Esophagus squamous epithelium (tissue), 4 donors: Measurements from ENCODE around the gene PCSK4.

ENCODE experiments used
- POLR2A ChIP-seq, 4 donors: fragments of 450-650 bp; IDR thresholded peaks; one replicate each; pipeline ENCODE4 v1.6.1; 2017; ENCODE audit warnings: antibody characterized with exemption in 4 of 4, mild to moderate bottlenecking in 4 of 4, moderate library complexity in 3 of 4
- TF ChIP-seq, protein P1 (sequence below), 6 experiments: fragments of 450-650 bp in 4 of 6; fragments of 200-600 bp in 2 of 6; sonication (generic) in 2 of 6; IDR thresholded peaks; one replicate each; pipeline ENCODE4 v1.5.1; 2016 to 2019; ENCODE audit warnings: antibody characterized with exemption in 6 of 6, mild to moderate bottlenecking in 4 of 6, moderate library complexity in 4 of 6

DNA sequence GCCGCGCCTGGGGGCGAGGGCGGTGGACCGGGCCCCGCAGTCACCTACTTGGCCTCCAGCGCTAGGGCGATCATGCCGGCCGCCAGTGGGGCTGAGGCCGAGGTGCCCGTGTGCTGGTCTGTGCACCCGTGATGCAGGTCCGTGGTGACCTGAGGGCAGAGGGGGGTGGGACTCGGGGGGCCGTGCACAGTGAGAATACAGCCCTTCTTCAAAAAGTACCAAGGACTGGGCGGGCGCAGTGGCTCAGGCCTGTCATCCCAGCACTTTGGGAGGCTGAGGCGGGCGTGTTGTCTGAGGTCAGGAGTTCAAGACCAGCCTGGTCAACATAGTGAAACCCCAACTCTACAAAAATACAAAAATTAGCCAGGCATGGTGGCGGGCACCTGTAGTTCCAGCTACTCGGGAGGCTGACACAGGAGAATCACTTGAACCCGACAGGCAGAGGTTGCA, 6.1 kb downstream of the PCSK4 start:
- TF ChIP-seq, protein P1, sequence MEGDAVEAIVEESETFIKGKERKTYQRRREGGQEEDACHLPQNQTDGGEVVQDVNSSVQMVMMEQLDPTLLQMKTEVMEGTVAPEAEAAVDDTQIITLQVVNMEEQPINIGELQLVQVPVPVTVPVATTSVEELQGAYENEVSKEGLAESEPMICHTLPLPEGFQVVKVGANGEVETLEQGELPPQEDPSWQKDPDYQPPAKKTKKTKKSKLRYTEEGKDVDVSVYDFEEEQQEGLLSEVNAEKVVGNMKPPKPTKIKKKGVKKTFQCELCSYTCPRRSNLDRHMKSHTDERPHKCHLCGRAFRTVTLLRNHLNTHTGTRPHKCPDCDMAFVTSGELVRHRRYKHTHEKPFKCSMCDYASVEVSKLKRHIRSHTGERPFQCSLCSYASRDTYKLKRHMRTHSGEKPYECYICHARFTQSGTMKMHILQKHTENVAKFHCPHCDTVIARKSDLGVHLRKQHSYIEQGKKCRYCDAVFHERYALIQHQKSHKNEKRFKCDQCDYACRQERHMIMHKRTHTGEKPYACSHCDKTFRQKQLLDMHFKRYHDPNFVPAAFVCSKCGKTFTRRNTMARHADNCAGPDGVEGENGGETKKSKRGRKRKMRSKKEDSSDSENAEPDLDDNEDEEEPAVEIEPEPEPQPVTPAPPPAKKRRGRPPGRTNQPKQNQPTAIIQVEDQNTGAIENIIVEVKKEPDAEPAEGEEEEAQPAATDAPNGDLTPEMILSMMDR (IDR thresholded peaks at IDR 0.05), result no peak
- no peak for TF ChIP-seq POLR2A (IDR thresholded peaks at IDR 0.05)
